GM12872 (cell line): Measurements from ENCODE around the gene U2AF1L4.

Experiments used
- CTCF ChIP-seq: IDR thresholded peaks from 3 replicates; pipeline ENCODE4 v1.5.1; 2011; ENCODE audit warnings: low read depth, mild to moderate bottlenecking, low read length, moderate library complexity; ENCODE audit not compliant: insufficient read depth

Gene U2AF1L4

GRCh38 chr19:35784503-35785338 lies 39.5 kb upstream of the U2AF1L4 start:
- no peak for TF ChIP-seq CTCF

- TF ChIP-seq CTCF: no peak
Measured at GRCh38 chr19:35783469-35784434, 38.5 kb upstream of the U2AF1L4 start.

GRCh38 chr19:35782589-35782988 lies 37.4 kb upstream of the U2AF1L4 start:
- TF ChIP-seq CTCF: no peak

GRCh38 chr19:35781650-35782049 lies 36.4 kb upstream of the U2AF1L4 start:
- TF ChIP-seq CTCF: no peak

GRCh38 chr19:35780717-35781116 lies 35.5 kb upstream of the U2AF1L4 start:
- TF ChIP-seq CTCF: no peak

GRCh38 chr19:35780058-35780457 lies 34.8 kb upstream of the U2AF1L4 start:
- TF ChIP-seq CTCF: no peak

GRCh38 chr19:35779033-35779432 lies 33.8 kb upstream of the U2AF1L4 start:
- TF ChIP-seq CTCF: no peak
